ENCODE results near the gene LASP1.
"Not testable (repeated sequence)": the region's sequence is repeated elsewhere in the genome, so short reads cannot be mapped to it uniquely, and the experiment has no call there.

Gene LASP1

GRCh38 chr17:38908676-38909181 is 38.9 kb downstream of the LASP1 start:
- no peak for DNase-seq (ENCODE audit: low read depth)

DNA sequence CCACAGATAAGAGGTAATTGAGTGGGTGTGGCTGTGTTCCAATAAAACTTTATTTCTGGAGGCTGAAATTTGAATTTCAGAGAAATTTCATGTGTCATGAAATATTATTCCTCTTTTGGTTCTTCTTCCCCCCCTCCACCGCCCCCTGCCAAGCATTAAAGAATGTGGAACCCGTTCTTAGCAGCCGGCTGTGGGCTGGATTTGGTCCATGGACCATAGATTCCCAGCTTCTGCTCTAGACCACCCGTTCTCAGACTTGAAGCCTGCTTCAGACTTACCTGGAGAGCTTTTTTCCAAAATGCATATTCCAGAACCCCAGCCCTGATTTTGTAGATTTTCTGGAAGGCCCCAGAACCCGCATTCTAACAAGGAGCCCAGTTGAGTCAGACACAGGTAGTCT is 40.5 kb downstream of the LASP1 start:
- no peak for DNase-seq (ENCODE audit: low read depth)

DNA sequence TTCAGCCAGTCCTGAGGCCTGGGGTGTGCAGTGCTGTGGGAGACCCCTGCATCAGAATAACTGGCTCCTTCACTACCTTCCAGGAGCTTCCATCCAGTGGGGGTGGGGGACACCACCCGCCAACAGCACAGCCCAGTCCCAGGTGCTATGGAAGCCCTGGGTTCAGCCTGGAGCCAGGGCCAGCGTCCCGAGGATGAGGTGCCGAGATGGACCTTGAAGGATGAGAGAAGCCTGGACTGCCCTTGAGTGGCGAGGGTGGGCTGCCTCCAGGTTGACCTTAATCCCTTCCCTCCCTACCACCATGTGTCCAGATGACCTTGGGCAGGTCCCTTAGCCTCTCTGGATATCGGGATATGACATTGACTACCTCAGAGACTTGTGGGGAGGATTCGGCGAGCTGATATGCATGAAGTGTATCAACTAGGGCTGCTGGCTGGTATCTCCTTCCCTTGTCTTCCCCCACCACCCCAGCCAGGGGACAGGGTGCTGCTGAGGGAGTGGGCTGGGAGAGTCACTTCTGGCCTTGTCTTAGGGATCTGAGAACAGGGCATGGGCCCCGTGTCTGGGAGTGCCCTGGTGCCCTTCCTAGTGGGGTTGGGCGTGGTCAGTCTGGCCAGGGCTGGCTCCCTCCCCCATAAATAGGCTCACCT is 41.3 kb downstream of the LASP1 start:
- DNase-seq (ENCODE audit: low read depth), result no peak

GRCh38 chr17:38911731-38912081 is 41.8 kb downstream of the LASP1 start:
- not testable (repeated sequence) for DNase-seq (ENCODE audit: low read depth)

DNA sequence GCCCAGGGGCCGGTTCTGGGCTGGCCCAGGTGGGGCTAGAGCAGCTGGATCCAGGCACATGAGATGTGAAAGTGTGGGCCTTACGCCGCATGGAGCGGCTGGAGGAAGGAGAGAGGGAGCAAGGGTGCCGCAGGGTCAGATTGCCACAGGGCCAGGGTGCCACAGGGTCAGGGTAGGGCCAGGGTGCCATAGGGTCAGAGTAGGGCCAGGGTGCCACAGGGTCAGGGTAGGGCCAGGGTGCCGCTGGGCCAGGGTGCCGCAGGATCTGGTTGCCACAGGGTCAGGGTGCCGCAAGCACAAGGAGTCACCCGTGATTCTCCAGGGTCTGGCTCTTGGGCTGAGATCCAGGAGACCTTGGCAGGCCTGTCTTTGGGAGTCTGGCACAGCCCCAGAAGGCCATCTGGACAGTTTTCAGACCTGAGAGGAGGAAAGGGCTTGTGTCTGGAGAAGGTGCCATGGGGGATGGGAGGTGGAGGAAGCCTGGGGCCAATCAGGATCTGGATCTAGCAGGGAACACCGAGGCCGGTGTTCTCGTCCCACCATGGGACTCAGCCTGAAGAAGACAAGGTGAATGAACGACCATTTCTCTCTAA is 42.5 kb downstream of the LASP1 start:
- DNase-seq (ENCODE audit: low read depth), result no peak

GRCh38 chr17:38914741-38915638 is 45.1 kb downstream of the LASP1 start:
- DNase-seq (ENCODE audit: low read depth), result no peak

- no peak for DNase-seq (ENCODE audit: low read depth)
Observed at GRCh38 chr17:38915639-38915995, 45.8 kb downstream of the LASP1 start.

DNA sequence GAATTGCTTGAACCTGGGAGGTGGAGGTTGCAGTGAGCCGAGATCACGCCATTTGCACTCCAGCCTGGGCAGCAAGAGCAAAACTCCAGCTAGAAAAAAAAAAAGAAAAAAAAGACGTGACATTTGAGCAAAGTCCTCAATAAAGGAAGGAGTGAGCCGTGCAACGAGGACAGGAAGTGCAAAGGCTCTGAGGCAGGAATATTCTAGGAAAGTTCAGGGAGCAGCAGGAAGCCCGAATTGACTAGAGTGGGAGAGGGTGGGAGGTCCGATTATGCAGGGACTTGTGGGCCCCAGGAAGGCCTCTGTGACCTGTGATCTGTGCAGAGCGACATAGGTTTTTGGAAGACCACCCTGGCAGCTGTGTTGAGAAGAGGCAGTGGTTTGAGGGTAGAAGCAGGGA is 46.9 kb downstream of the LASP1 start:
- DNase-seq (ENCODE audit: low read depth), result no peak

- no peak for DNase-seq (ENCODE audit: low read depth)
Observed at GRCh38 chr17:38917259-38917658, 47.4 kb downstream of the LASP1 start.

DNA sequence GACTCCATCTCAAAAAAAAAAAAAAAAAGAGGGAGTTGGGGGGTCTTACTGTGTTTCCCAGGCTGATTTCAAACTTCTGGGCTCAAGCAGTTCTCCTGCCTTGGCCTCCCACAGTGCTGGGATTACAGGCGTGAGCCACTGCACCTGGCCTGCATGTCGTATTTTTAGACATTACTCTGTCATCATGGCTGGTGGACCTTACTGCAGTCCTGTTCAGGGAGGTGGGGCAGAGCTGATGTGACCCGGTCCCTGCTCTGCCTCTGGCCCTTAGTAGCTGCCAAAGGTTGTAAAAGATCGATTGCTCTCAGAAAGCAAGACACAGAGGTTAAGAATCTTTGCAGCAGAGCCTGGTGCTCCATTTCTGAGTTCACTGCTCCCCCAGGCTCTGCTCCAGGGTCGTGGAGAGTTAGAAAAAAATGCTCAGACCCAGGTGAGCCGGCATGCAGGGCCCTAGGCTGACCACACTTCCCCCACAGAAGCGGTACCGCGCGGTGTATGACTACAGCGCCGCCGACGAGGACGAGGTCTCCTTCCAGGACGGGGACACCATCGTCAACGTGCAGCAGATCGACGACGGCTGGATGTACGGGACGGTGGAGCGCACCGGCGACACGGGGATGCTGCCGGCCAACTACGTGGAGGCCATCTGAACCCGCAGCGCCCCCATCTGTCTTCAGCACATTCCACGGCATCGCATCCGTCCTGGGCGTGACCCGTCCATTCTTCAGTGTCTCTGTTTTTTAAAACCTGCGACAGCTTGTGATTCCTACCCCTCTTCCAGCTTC is 48.5 kb downstream of the LASP1 start:
- no peak for DNase-seq (ENCODE audit: low read depth)

DNA sequence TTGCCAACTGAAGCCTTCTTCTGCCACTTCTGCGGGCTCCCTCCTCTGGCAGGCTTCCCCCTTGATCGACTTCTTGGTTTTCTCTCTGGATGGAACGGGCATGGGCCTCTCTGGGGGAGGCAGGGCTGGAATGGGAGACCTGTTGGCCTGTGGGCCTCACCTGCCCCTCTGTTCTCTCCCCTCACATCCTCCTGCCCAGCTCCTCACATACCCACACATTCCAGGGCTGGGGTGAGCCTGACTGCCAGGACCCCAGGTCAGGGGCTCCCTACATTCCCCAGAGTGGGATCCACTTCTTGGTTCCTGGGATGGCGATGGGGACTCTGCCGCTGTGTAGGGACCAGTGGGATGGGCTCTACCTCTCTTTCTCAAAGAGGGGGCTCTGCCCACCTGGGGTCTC is 49.1 kb downstream of the LASP1 start:
- no peak for DNase-seq (ENCODE audit: low read depth)

DNA sequence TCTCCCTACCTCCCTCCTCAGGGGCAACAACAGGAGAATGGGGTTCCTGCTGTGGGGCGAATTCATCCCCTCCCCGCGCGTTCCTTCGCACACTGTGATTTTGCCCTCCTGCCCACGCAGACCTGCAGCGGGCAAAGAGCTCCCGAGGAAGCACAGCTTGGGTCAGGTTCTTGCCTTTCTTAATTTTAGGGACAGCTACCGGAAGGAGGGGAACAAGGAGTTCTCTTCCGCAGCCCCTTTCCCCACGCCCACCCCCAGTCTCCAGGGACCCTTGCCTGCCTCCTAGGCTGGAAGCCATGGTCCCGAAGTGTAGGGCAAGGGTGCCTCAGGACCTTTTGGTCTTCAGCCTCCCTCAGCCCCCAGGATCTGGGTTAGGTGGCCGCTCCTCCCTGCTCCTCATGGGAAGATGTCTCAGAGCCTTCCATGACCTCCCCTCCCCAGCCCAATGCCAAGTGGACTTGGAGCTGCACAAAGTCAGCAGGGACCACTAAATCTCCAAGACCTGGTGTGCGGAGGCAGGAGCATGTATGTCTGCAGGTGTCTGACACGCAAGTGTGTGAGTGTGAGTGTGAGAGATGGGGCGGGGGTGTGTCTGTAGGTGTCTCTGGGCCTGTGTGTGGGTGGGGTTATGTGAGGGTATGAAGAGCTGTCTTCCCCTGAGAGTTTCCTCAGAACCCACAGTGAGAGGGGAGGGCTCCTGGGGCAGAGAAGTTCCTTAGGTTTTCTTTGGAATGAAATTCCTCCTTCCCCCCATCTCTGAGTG is 49.6 kb downstream of the LASP1 start:
- DNase-seq (ENCODE audit: low read depth), result no peak

- no peak for DNase-seq (ENCODE audit: low read depth)
Observed at GRCh38 chr17:38920374-38921291, 50.8 kb downstream of the LASP1 start.

GRCh38 chr17:38921756-38922411 is 52.0 kb downstream of the LASP1 start:
- DNase-seq (ENCODE audit: low read depth), result no peak

- DNase-seq (ENCODE audit: low read depth), result no peak
Observed at GRCh38 chr17:38922538-38923297, 52.9 kb downstream of the LASP1 start.

DNA sequence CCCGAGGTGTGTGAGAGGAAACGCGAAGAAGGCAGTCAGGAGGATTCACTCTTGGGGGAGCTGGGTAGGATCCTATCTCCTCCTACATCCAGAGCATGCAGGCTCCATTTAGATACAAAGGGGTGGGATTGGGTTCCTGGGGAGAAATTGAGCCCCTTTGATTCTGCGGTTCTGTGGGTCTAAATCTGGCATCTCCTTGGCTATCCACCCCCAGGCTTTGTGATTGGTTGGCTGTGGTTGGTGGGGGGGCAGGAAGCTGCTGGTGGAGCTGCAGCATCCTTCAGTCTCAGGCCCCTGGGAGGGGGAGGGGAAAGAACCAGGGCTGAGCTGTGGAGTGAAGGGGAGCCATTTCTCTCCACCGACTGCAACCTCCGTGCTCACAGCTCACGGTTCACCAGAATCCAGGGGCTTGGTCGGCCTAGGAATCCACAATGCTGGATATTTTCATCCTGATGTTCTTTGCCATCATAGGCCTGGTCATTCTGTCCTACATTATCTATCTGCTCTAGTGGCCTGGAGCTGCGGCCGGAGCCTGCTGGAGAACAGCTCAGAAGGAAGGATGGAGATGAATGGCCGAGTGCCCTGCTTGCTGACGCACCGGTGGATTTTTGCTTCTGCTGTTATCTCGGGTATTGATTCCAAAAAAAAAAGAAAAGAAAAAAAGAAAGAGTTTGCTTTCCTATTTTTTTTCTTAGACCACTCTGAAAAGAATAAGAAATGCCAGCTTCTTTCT is 55.6 kb downstream of the LASP1 start, which contains the start of gene LASP1NB:
LASP1NB (plus strand) TSS at position 352 of the 733 bp plus-strand sequence.
- peak; percentile 23 for DNase-seq (ENCODE audit: low read depth)

DNA sequence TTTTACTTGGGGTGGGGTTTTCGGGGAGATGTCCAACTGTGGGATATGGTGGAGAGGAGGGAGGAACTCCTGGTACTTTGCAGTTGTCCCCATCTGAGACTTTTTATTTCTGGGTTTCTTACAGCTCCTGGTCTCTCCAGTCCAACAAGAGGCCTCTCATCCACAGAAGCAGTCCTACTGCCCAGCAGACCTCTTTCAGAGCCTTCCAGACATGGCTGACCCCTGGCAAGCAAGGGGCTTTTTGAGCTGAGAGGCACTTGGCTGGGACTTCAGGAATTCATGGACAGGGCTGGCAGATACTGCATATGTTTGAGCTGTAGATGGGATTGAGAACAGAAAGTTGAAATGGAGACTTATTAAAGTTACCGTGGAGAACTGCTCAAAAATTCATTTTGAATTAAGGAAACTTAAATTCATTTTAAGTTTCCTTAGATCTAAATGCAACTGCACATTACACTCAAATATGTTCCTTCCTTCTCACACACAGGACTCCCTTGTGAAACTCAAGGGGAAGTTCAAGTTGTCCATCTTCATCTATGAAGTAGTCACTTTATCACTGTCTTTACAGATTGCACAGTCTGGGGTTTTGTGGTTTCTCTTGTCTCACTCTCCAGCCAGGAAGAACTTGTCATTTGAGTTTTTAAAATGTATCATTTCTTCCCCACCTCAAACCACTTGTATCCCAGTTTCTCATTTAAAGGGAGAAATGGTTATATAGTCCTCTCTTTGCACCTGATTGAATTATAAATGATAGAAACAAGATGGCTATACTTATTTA is 56.6 kb downstream of the LASP1 start:
- no peak for DNase-seq (ENCODE audit: low read depth)

All from stimulated activated CD8-positive, alpha-beta memory T cell treated with anti-CD3 and anti-CD28 coated beads, Interleukin-12 subunit alpha, Interleukin-12 subunit beta, amount 100 ng/mL, for 4 hours (primary cell).